H1 (cell line): ENCODE measurements around the gene IL1RAPL1. TPM values are rescaled to one million over a fixed set of nuclear protein-coding genes. Genes with fewer than 3 reads are reported as not detected.

Source experiments
- CTCF ChIA-PET: fragments of 300-600 bp; sonication (Branson Sonifier 250); formaldehyde crosslinking; loops from one replicate; lab custom pipeline; 2021; ENCODE audit not compliant: partially characterized antibody; lab: Charles Lee
- POLR2A ChIA-PET: fragments of 300-600 bp; sonication (Branson Sonifier 250); formaldehyde crosslinking; loops from one replicate; lab custom pipeline; 2021; ENCODE audit warnings: inconsistent platforms; ENCODE audit not compliant: partially characterized antibody; lab: Charles Lee
- DNase-seq, 2 experiments: peaks; one replicate each; pipeline versions ENCODE4 v3.0.0 to v3.0.0-alpha.2; 2010 to 2022; ENCODE audit warnings: low spot score in 2 of 2, low read depth in 1 of 2, mixed read lengths in 1 of 2
- FAIRE-seq: peaks from 2 replicates; lab custom pipeline; 2011; peaks lifted over from hg19 to GRCh38; lab: Jason Lieb, UNC
- H2AFZ ChIP-seq: 2 replicates; pipeline ENCODE4 v1.8.1; 2012; ENCODE audit warnings: low read length, inconsistent platforms
- H2AK5ac ChIP-seq: 2 replicates; pipeline ENCODE4 v1.6.1; 2013; ENCODE audit warnings: low read depth, low read length
- H2BK120ac ChIP-seq: replicated peaks from 2 replicates; pipeline ENCODE3; 2013; ENCODE audit warnings: low read depth, low read length, inconsistent platforms
- H2BK12ac ChIP-seq: 2 replicates; pipeline ENCODE4 v1.6.1; 2013; ENCODE audit warnings: low read depth, low read length
- H2BK15ac ChIP-seq: 2 replicates; pipeline ENCODE4 v1.6.1; 2013; ENCODE audit warnings: low read length
- H2BK20ac ChIP-seq: 2 replicates; pipeline ENCODE4 v1.6.1; 2013; ENCODE audit warnings: low read length
- H2BK5ac ChIP-seq: 2 replicates; pipeline ENCODE4 v1.6.1; 2013; ENCODE audit warnings: low read depth, low read length
- H3K14ac ChIP-seq: 2 replicates; pipeline ENCODE4 v1.6.1; 2013; ENCODE audit warnings: inconsistent platforms; ENCODE audit not compliant: insufficient read length
- H3K18ac ChIP-seq: 2 replicates; pipeline ENCODE4 v1.6.1; 2013; ENCODE audit warnings: low read length; ENCODE audit errors: extremely low read depth
- H3K23ac ChIP-seq: 2 replicates; pipeline ENCODE4 v1.6.1; 2013; ENCODE audit warnings: inconsistent platforms; ENCODE audit not compliant: insufficient read length
- H3K23me2 ChIP-seq: 2 replicates; pipeline ENCODE4 v1.6.1; 2013; ENCODE audit warnings: low read depth, low read length
- H3K27ac ChIP-seq: 2 replicates; pipeline ENCODE4 v1.6.1; 2011; ENCODE audit warnings: low read depth, low read length, inconsistent platforms
- H3K27me3 ChIP-seq, 4 experiments: replicated peaks in 1 of 4; 1 replicate in 1 of 4; 2 replicates in 3 of 4; pipeline versions ENCODE4 v1.6.1 to v1.8.1; 2011 to 2013; ENCODE audit warnings: low read length in 3 of 4, mild to moderate bottlenecking in 3 of 4, inconsistent platforms in 2 of 4, mixed read lengths in 2 of 4, moderate library complexity in 1 of 4; ENCODE audit not compliant: control insufficient read depth in 3 of 4, insufficient read depth in 3 of 4; ENCODE audit errors: extremely low read depth in 1 of 4
- H3K36me3 ChIP-seq, 4 experiments: 2 replicates each; pipeline versions ENCODE4 v1.6.1 to v1.8.1; 2011 to 2013; ENCODE audit warnings: mild to moderate bottlenecking in 4 of 4, low read length in 3 of 4, moderate library complexity in 2 of 4, control low read depth in 1 of 4, inconsistent platforms in 1 of 4; ENCODE audit not compliant: insufficient read depth in 4 of 4, control insufficient read depth in 2 of 4
- H3K4ac ChIP-seq: replicated peaks from 2 replicates; pipeline ENCODE3; 2013; ENCODE audit warnings: low read length, low read depth, mixed read lengths, inconsistent platforms; ENCODE audit not compliant: insufficient read length
- H3K4me1 ChIP-seq, 4 experiments: replicated peaks in 1 of 4; 1 replicate in 1 of 4; 2 replicates in 3 of 4; pipeline versions ENCODE4 v1.6.1 to v1.8.1; 2011 to 2013; ENCODE audit warnings: low read length in 3 of 4, inconsistent platforms in 2 of 4, mixed read lengths in 1 of 4; ENCODE audit not compliant: insufficient read depth in 4 of 4, control insufficient read depth in 3 of 4
- H3K4me2 ChIP-seq, 2 experiments: 2 replicates each; pipeline versions ENCODE4 v1.6.1 to v1.8.1; 2011 to 2013; ENCODE audit warnings: low read depth in 2 of 2, low read length in 2 of 2, control low read depth in 1 of 2, inconsistent platforms in 1 of 2, mild to moderate bottlenecking in 1 of 2; ENCODE audit not compliant: insufficient read depth in 1 of 2
- H3K4me3 ChIP-seq, 4 experiments: fragments of 200-600, 300-600 bp in 1 of 4; sonication (generic), shearing (Covaris generic), sonication (Bioruptor Twin) in 1 of 4; 2 replicates each; pipeline versions ENCODE4 v1.5.1 to v1.8.1; 2011 to 2016; ENCODE audit warnings: low read length in 4 of 4, low read depth in 3 of 4, control low read depth in 2 of 4, inconsistent platforms in 2 of 4, mild to moderate bottlenecking in 2 of 4, mixed read lengths in 1 of 4, moderate library complexity in 1 of 4; ENCODE audit not compliant: insufficient read depth in 2 of 4; ENCODE audit errors: extremely low read depth in 1 of 4
- H3K56ac ChIP-seq: replicated peaks from 2 replicates; pipeline ENCODE3; 2013; ENCODE audit warnings: low read depth, mild to moderate bottlenecking, mixed read lengths, low read length, inconsistent platforms; ENCODE audit not compliant: insufficient read length
- H3K79me1 ChIP-seq: 2 replicates; pipeline ENCODE4 v1.6.1; 2013; ENCODE audit warnings: low read depth, low read length, control low read depth
- H3K79me2 ChIP-seq, 2 experiments: 2 replicates each; pipeline versions ENCODE4 v1.6.1 to v1.8.1; 2012 to 2013; ENCODE audit warnings: low read length in 2 of 2, mild to moderate bottlenecking in 2 of 2, inconsistent platforms in 1 of 2; ENCODE audit not compliant: insufficient read depth in 2 of 2, control insufficient read depth in 1 of 2
- H3K9ac ChIP-seq, 4 experiments: replicated peaks in 1 of 4; 1 replicate in 1 of 4; 2 replicates in 3 of 4; pipeline versions ENCODE4 v1.6.1 to v1.8.1; 2011 to 2013; ENCODE audit warnings: low read depth in 3 of 4, low read length in 3 of 4, control low read depth in 2 of 4, mild to moderate bottlenecking in 2 of 4, moderate library complexity in 2 of 4, inconsistent platforms in 1 of 4; ENCODE audit errors: extremely low read depth in 1 of 4
- H3K9me3 ChIP-seq, 2 experiments: 2 replicates each; pipeline versions ENCODE4 v1.6.1 to v1.8.1; 2012 to 2013; ENCODE audit warnings: mild to moderate bottlenecking in 2 of 2, moderate library complexity in 2 of 2, control low read depth in 1 of 2, inconsistent platforms in 1 of 2, low read depth in 1 of 2, low read length in 1 of 2, mixed read lengths in 1 of 2; ENCODE audit not compliant: insufficient read depth in 2 of 2
- H4K20me1 ChIP-seq, 2 experiments: replicated peaks in 1 of 2; 2 replicates each; pipeline versions ENCODE3 to v1.8.1; 2011 to 2013; ENCODE audit warnings: inconsistent platforms in 2 of 2, low read length in 2 of 2, mild to moderate bottlenecking in 1 of 2; ENCODE audit not compliant: insufficient read depth in 2 of 2, control insufficient read depth in 1 of 2
- H4K5ac ChIP-seq: 2 replicates; pipeline ENCODE4 v1.6.1; 2013; ENCODE audit warnings: low read length, low read depth, mixed read lengths, inconsistent platforms; ENCODE audit not compliant: insufficient read length
- H4K8ac ChIP-seq: 2 replicates; pipeline ENCODE4 v1.8.0; 2013; ENCODE audit warnings: mild to moderate bottlenecking, moderate library complexity, low read length, inconsistent platforms; ENCODE audit not compliant: insufficient read depth; ENCODE audit errors: extremely low read depth
- H4K91ac ChIP-seq: replicated peaks from 2 replicates; pipeline ENCODE3; 2013; ENCODE audit warnings: low read length, mixed read lengths, inconsistent platforms; ENCODE audit not compliant: insufficient read length
- HDAC2 ChIP-seq, 2 experiments: fragments of 300-600 bp in 1 of 2; sonication (generic) in 1 of 2; IDR thresholded peaks; 2 replicates each; pipeline ENCODE4 v1.6.1; 2011 to 2012; ENCODE audit warnings: low read depth in 2 of 2, low read length in 2 of 2, mild to moderate bottlenecking in 2 of 2, moderate library complexity in 2 of 2, borderline replicate concordance in 1 of 2, inconsistent platforms in 1 of 2
- JUND ChIP-seq: IDR thresholded peaks from 2 replicates; pipeline ENCODE4 v1.6.1; 2011; ENCODE audit warnings: mild to moderate bottlenecking, improper control_type of control experiment, low read length
- KDM5A ChIP-seq: fragments of 200-600 bp; IDR thresholded peaks from 2 replicates; pipeline ENCODE4 v1.7.1; 2012; ENCODE audit warnings: mild to moderate bottlenecking, low read length, inconsistent platforms, mixed read lengths
- NANOG ChIP-seq: IDR thresholded peaks from 2 replicates; pipeline ENCODE4 v1.6.1; 2011; ENCODE audit warnings: low read length, low read depth, mild to moderate bottlenecking, inconsistent platforms; ENCODE audit not compliant: insufficient read depth, poor library complexity, severe bottlenecking
- WGBS, 2 experiments: shearing (Covaris generic) in 1 of 2; methylation state at CpG; one replicate each; pipeline versions ENCODE4 v1.1.6 to v1.1.7; 2013 to 2015; ENCODE audit warnings: low lambda C conversion rate in 2 of 2, mixed read lengths in 2 of 2, inconsistent platforms in 1 of 2, low coverage in 1 of 2, missing lambda C conversion rate in 1 of 2; ENCODE audit not compliant: insufficient replicate concordance in 2 of 2, insufficient coverage in 1 of 2, insufficient read length in 1 of 2; ENCODE audit errors: extremely low coverage in 1 of 2, missing lambda C conversion rate in 1 of 2; 5-methylcytosine and 5-hydroxymethylcytosine counted together
- polyA plus RNA-seq, 7 experiments: library from polyadenylated mRNA; depleted of rRNA in 3 of 7; stranded (reverse) in 5 of 7; unstranded in 2 of 7; fragments of >200 nt in 5 of 7; fragments of 200-250 nt in 2 of 7; gene quantifications; 1 replicate in 5 of 7; 2 replicates in 1 of 7; 4 replicates in 1 of 7; pipeline versions ENCODE4 v1.2.1 to v1.2.3, GENCODE V29; 2011 to 2013; ENCODE audit warnings: missing spikeins in 2 of 7, mixed read lengths in 2 of 7
- total RNA-seq: library from RNA; stranded (reverse); fragmentation: NEBNext Ultra II Directional; extraction: Animal tissue kit (Norgen Biotek cat#: 25700); gene quantifications from 2 replicates; pipeline ENCODE4 v1.2.1, GENCODE V29; 2021
- TF ChIP-seq, protein P1 (sequence below): IDR thresholded peaks from 2 replicates; pipeline ENCODE4 v1.6.1; 2012; ENCODE audit warnings: inconsistent platforms

Gene IL1RAPL1
- total and polyA plus RNA-seq, 2 of the 8 experiments (the other 6 are each of a cell fraction or from before 2014, with no cell fraction given) = 0.11 to 0.35 TPM

DNA sequence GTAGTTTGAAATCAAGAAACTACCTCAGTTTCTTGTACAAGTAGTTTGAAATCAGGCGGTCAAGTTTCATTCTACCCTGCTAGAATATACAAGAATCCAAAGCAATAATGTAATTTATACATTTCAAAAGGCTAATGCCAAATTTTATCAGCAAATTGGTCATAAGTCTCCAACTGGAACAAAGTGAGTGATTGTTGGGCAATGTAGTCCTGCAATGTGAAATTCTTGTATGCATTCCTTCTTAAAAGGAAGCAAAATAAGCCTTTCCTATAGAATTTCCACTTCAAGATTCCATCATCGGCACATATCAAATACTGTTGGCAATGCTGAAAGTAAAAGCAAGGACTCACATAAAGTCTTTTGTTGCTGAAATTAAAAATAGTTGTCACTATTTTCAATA, 334.9 kb downstream of the IL1RAPL1 start:
- H3K4ac ChIP-seq = no peak overlapping the region
- H3K4me3 ChIP-seq = no peak overlapping the region
- H3K79me1 ChIP-seq = no peaks in the 10 kb centered on the region
- ChIA-PET CTCF (no interaction called here), POLR2A (no interaction called here)
- no peaks in the 10 kb centered on the region for H3K79me2 ChIP-seq
- H4K5ac ChIP-seq = no peak overlapping the region
- H3K4me1 ChIP-seq = peaks cover 0 to 4% (median 0%) of the 10 kb centered on the region in 4 experiments; a peak in 1 of 7 replicates
- H2BK20ac ChIP-seq = no peak overlapping the region
- H3K14ac ChIP-seq = no peak overlapping the region
- H2AFZ ChIP-seq = no peak overlapping the region
- no peak overlapping the region for H3K27ac ChIP-seq
- H3K9ac ChIP-seq = no peak overlapping the region
- no peaks in the 10 kb centered on the region for H4K20me1 ChIP-seq
- H3K23me2 ChIP-seq = no peaks in the 10 kb centered on the region
- H2BK5ac ChIP-seq = no peak overlapping the region
- H3K4me2 ChIP-seq = no peak overlapping the region
- WGBS, 2 experiments = 88% methylated on average over 2 of the region's 2 CpGs; no CpG with 5 or more reads in 1 of the 2 experiments
- no peak overlapping the region for H3K18ac ChIP-seq
- no peak overlapping the region for H3K56ac ChIP-seq
- no peak overlapping the region for H2BK15ac ChIP-seq
- no peak overlapping the region for H2BK12ac ChIP-seq
- no peak overlapping the region for H4K8ac ChIP-seq
- H3K27me3 ChIP-seq = no peaks in the 10 kb centered on the region
- no peak overlapping the region for H4K91ac ChIP-seq
- no peak overlapping the region for H2AK5ac ChIP-seq
- DNase-seq (no peak), FAIRE-seq (no peak)
- H2BK120ac ChIP-seq = no peak overlapping the region
- H3K36me3 ChIP-seq = no peaks in the 10 kb centered on the region
- no peaks in the 10 kb centered on the region for H3K9me3 ChIP-seq
- H3K23ac ChIP-seq = no peak overlapping the region
- TF ChIP-seq, protein P1, sequence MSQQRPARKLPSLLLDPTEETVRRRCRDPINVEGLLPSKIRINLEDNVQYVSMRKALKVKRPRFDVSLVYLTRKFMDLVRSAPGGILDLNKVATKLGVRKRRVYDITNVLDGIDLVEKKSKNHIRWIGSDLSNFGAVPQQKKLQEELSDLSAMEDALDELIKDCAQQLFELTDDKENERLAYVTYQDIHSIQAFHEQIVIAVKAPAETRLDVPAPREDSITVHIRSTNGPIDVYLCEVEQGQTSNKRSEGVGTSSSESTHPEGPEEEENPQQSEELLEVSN = no peak
- TF ChIP-seq NANOG (no peak), HDAC2 (IDR thresholded peaks at IDR 0.05; ENCODE audit: borderline replicate concordance in 1 of 2, low read depth in 2 of 2, low read length in 2 of 2) (no peak), JUND (no peak), KDM5A (no peak)
